Stimulated activated CD8-positive, alpha-beta memory T cell treated with anti-CD3 and anti-CD28 coated beads, Interleukin-4, amount 100 ng/mL, for 48 hours (primary cell): Measurements from ENCODE around the gene ADCY10.

Source experiments
- DNase-seq: peaks from one replicate; pipeline ENCODE4 v3.0.0-alpha.2; 2020

The ADCY10 gene

GRCh38 chr1:167803358-167804207 is 110.4 kb downstream of the ADCY10 start:
- DNase-seq = peak; percentile 95

- no peak for DNase-seq
Measured at GRCh38 chr1:167802235-167802634, 111.7 kb downstream of the ADCY10 start.

GRCh38 chr1:167800251-167800650 is 113.7 kb downstream of the ADCY10 start:
- no peak for DNase-seq

DNA sequence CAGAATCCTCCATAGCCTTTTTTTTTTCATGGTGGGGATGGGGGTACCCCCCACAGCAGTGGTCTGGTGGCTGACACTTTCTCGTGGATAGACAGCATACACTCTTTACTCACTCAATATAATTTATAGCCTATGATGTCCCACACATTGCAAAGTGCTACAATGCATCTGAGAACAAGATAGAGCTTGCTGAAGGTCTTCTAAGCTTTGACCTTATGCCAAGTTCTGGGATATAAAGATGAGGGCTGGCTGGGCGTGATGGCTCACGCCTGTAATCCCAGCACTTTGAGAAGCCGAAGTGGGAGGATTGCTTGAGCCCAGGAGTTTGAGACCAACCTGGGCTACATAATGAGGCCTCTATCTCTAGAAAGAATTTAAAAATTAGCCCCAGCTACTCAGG is 114.2 kb downstream of the ADCY10 start:
- DNase-seq = no peak

- DNase-seq = no peak
Measured at GRCh38 chr1:167798952-167799351, 115.0 kb downstream of the ADCY10 start.

DNA sequence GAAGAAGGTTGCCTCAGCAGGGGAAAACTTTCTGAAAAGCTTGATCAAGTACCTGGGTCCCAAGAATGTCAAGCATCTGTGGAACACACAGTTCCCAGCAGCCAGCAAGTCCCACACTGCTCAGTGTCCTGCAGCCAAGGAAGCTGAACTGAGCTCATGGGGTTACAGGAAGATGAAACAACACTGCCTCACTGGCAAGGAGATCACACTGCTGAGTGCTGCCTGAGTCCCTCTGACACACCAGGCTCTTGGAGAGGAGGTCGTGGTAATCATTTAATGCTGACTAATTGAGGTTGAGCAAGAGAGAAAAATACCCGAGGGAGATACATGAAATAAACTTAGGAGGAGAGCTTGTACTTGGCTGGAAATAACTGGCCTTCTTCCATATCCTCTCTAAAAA is 116.9 kb downstream of the ADCY10 start:
- no peak for DNase-seq

DNA sequence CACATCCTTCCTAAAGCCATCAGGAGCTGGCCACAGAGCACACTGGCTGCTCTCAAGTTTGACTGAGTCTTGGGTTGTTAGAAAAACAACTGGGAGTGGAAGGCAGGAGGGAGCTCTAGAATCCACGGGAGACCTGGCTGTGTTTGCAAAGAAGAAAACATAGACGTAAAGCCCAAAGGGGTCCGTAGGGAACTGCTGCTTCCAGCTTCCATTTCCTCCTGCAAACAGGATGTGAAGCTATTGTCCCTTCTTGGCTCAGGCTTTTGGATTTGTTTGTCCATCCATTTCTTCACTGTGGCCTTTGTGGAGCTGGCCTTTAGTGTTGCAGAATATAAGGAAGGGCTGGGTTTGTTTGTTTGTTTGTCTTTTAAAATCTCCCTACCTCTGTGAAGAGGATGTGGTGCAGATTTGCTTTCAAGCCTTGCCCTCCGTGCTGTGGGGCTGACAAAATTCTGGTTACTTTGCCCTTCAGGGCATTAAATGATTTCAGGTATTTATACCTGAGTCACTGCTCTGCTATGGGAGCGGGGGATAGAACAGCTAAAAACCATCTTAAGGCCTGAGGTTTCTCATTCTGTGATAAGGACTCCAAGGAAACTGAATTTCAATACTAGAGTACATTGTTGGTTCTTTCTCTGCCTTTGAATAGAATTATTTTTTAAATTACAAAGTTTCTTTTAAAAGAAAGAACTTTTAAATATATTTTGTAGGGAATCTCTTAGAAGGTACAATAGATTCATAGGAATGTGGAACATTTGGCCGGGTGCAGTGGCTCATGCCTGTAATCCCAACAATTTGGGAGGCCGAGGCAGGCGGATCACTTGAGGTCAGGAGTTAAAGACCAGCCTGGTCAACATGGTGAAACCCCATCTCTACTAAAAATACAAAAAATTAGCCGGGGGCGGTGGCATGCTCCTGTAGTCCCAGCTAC is 117.9 kb downstream of the ADCY10 start:
- DNase-seq = no peak

- no peak for DNase-seq
Measured at GRCh38 chr1:167794043-167794442, 119.9 kb downstream of the ADCY10 start.

DNA sequence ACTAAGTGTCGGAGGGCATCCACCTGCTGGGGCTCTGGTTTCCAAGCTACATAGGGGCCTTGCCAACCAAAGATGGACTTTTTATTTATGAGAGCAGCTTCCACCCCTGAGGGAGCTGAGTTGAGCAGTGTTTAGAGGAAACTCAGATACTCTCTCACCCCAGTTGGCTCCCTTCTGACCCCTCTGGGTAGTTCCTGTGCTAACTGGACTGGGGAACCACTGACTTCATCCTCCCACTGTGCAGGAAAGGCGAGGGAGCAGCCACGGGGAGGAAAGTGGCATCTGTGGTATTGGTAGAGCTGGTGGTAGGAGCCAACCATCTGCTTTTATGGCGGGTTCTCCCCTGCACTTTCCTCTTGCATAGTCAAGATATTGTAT is 121.8 kb downstream of the ADCY10 start:
- no peak for DNase-seq

DNA sequence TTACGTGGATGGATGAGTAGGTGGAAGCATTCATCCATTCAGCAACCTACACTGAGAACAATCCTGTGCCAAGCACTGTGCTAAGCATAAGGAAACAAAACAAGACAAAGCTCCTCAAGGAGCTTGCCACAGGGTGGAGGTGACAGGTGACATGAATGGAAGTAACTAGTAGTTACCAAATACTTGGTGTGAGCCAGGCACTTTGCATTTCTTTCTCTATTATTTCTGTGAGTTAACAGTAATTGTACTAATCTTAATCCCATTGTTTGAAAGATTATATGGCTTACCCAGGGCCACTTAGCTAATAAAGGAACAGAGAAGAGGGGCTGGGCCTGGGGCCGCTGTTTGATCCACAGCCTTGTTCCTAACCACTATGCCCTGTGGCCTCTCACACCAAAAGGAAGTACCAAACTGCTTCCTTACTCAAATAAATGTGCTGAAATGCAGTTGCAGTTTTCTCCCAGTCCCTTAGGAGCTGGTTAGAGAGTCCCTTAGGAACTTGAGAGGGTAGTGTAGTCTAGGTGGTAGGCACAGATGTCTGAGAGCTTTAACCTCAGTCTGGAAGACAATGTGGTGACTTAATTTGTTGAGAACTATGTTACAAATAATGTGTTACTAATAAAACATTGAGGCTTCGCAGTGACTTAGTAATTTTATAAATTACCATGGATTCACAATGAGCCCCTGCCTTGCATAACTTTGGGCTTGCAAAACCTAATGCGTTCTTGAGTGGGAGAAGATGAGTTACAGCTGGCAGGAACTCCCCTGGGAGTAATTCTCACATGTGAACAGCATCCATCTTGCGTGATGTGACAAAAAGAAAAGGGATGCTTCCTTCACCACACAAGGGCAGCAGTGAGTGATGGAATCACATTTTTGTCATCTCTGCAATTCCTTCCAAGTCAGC is 122.4 kb downstream of the ADCY10 start:
- no peak for DNase-seq

DNA sequence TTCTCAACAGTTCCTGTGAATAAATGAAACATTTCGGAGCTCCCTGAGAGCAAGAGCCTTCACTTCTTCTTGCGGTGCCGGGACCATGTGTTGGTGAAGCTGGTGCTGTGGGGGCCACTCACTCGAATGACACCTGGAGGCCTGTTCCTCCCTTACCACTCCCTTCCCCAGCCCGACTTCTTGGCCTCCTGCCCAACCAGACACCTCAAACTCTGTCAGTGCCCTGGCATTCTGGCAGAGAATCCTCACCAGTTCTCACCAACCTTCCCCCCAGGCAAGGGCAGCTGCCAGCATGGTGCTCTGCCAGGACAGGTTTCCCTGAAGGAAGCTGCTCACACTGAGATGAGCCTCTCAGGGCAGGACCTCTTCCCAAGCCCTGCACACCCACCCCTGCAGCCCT is 123.8 kb downstream of the ADCY10 start:
- DNase-seq = no peak

- no peak for DNase-seq
Measured at GRCh38 chr1:167789501-167789900, 124.4 kb downstream of the ADCY10 start.

DNA sequence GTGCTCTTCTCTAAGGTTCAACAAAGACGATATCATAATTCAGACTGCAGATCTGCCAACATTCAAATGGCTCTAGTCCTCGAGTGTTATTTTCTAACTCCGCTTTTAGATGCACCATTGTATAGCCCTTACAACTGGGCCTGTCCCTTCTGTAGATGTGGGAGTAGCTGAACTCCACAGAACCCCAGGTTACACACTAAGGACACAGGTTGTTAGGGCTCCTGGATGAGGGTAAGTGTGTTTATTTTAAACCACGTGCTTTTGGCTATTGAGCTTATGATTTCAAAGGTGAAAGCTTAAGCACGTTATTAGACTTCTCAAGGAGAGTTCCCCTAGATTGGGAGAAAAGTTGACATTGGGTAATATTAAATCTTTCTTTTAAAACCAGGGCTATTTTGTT is 127.4 kb downstream of the ADCY10 start:
- DNase-seq = no peak

DNA sequence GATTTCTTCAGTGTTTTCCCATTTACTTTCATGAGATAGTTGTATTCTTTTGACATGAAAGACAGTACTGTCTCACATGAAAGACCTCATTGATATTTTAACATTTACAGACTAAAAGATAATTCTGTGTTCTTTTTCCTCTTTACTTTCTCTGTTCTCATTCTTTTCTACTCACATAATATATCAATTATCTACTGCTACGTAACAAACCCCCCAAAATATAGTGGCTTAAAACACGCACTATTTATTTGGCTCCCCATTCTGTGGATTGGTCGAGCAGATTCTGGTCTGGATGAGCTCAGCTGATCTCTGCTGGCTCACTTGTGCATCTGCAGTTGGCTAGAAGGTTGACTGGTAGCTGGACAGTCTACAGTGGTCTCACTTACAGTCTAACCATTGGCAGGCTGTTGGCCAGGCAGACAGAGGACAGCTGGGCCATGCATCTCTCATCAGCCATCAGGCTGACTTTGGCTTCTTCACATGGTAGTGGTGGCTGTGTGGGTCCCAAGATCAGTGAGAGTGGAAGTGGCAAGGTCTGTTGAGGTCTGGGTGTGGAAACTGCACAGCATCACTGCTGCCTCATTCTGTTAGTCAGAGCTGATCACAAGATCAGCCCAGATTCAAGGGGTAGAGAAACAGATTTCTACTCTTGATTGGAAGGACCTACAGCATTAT is 128.9 kb downstream of the ADCY10 start:
- DNase-seq = no peak

DNA sequence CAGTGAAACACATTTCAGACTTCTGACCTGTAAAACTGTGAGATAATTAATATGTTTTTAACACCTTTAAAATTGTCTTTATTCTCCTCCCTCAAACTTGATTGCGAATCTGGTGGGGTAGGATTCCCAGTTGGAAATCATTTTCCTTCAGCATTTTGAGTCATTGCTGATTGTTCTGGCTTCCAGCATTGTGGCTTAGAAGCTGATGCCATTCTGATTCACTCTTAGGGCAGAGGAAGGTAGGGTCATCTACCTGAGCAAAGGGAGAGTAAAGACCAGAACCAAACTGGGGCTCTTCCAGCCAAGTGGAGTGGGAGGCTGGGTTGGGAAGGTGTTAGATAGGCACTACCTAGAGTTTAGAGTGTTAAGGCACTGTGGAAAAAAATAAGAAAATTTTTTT is 131.0 kb downstream of the ADCY10 start:
- no peak for DNase-seq

GRCh38 chr1:167781558-167781957 is 132.4 kb downstream of the ADCY10 start:
- DNase-seq = no peak

GRCh38 chr1:167777269-167777650 is 136.7 kb downstream of the ADCY10 start:
- no peak for DNase-seq

GRCh38 chr1:167776616-167777268 is 137.2 kb downstream of the ADCY10 start:
- no peak for DNase-seq

DNA sequence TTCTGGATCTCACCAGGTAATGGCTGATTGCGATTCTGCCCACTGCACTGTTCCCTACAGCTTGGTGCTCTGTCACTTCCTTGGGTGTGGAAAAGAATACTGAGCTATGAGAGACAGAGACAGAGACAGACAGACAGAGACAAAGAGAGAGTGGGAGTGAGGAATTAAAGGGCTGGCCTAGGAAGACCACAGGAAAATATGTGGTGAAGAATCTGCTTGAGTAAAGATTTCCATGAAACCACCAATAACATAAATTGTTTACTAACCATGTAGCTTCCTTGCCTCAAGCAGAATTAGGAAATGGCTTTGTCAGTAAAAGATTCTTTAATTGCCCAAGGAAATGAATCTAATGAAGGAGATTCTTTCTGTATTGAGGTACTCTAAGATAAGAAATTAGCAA is 137.8 kb downstream of the ADCY10 start:
- no peak for DNase-seq

DNA sequence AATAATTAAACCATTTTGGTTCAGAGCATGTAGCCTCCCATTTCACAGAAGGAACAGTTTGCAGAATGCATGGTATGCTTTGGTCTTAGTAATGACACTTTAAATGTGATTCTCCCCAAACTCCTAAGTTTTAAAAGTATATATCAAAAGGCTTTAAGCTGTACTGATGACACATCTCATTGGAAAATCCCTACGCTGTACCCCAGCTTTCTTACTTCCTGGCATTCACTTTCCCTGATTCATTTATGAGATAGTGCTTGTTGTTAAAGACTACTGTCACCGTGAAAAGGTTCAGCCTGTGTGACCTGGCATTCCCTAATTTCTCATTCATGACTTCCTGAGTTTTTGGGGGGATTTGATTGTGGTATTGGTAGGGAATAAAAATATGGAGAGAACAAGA is 138.8 kb downstream of the ADCY10 start:
- no peak for DNase-seq

DNA sequence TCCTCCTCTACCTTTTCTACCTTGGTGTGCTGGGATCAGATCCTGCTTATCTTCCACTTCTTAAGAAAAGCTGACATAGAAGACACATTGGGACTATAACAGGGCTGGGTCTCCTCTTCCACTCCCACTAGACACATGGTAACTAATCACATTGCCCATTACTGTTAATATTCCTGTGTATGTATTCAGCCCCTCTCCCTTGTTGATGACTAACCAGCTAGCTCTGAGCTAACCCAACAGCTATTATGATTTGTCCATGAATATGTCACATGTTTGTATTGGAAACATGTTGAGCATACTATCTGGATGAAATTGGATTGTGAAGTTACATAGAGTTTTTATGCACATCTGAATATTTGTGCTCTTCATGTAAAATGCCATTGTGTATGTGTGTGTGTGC is 139.2 kb downstream of the ADCY10 start:
- DNase-seq = no peak

DNA sequence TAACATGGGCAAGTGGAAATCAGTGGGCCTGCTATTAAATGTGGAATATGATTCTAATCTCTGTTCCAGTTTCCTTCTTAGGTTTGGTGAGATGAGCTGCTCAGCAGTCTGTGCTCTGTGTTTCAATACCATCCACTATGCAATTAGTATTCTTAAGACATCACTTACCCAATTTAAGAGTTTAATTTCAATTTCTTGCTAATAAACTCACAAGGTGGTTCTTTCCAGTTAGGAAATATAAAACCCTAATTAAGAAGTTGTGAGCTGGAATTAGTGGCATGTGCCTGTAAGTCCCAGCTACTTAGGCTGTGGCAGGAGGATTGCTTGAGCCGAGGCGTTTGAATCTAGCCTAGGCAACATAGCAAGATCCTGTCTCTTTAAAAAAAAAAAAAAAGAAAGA is 140.4 kb downstream of the ADCY10 start:
- no peak for DNase-seq
